Dermis microvascular lymphatic vessel endothelial cell (primary cell): ENCODE measurements around the gene WDR90. TPM values are rescaled to one million over a fixed set of nuclear protein-coding genes. Genes with fewer than 3 reads are reported as not detected.

Source experiments
- total RNA-seq: library from RNA; depleted of rRNA; stranded (reverse); fragments of >200 nt; gene quantifications from 2 replicates; pipeline ENCODE4 v1.2.1, GENCODE V29; 2014

Gene WDR90
- total RNA-seq, 1 donor from 2014 or later = 6.8 TPM

Other genes starting within 250 kb of the WDR90 start
- 11.4 and 19.2 TPM in 2 replicates for gene DECR2, start 247.5 kb upstream of the WDR90 start, total RNA-seq
- gene RAB11FIP3, start 223.7 kb upstream of the WDR90 start, total RNA-seq = 19.0 and 48.9 TPM in 2 replicates
- 18.9 and 31.5 TPM in 2 replicates for gene CAPN15, start 121.7 kb upstream of the WDR90 start, total RNA-seq
- gene PRR35, start 89.0 kb upstream of the WDR90 start, total RNA-seq = not detected in 2 replicates
- gene NHLRC4, start 82.4 kb upstream of the WDR90 start, total RNA-seq = 1.3 and 3.0 TPM in 2 replicates
- gene PIGQ, start 79.4 kb upstream of the WDR90 start, total RNA-seq = 12.3 and 28.8 TPM in 2 replicates
- 9.2 and 12.9 TPM in 2 replicates for gene RAB40C, start 59.3 kb upstream of the WDR90 start, total RNA-seq
- under 0.01 and 0.13 TPM in 2 replicates for gene WFIKKN1, start 18.4 kb upstream of the WDR90 start, total RNA-seq
- 59.4 and 76.7 TPM in 2 replicates for gene METTL26, start 13.1 kb upstream of the WDR90 start, total RNA-seq
- gene MCRIP2, start 7.5 kb upstream of the WDR90 start, total RNA-seq = 9.8 and 10.1 TPM in 2 replicates
- 23.5 and 33.8 TPM in 2 replicates for gene RHOT2, start 18.8 kb downstream of the WDR90 start, total RNA-seq
- 0.13 and 0.25 TPM in 2 replicates for gene RHBDL1, start 26.3 kb downstream of the WDR90 start, total RNA-seq
- 78.6 and 85.8 TPM in 2 replicates for gene STUB1, start 31.0 kb downstream of the WDR90 start, total RNA-seq
- 16.6 and 35.4 TPM in 2 replicates for gene JMJD8, start 35.0 kb downstream of the WDR90 start, total RNA-seq
- gene WDR24, start 41.0 kb downstream of the WDR90 start, total RNA-seq = 1.9 and 3.9 TPM in 2 replicates
- under 0.01 TPM in 2 replicates for gene FBXL16, start 56.4 kb downstream of the WDR90 start, total RNA-seq
- 41.2 and 45.5 TPM in 2 replicates for gene METRN, start 65.8 kb downstream of the WDR90 start, total RNA-seq
- gene ANTKMT, start 71.8 kb downstream of the WDR90 start, total RNA-seq = 16.7 and 20.2 TPM in 2 replicates
- gene CCDC78, start 77.1 kb downstream of the WDR90 start, total RNA-seq = 0.26 and 0.76 TPM in 2 replicates
- 5.4 and 7.7 TPM in 2 replicates for gene HAGHL, start 77.7 kb downstream of the WDR90 start, total RNA-seq
- 23.2 and 34.6 TPM in 2 replicates for gene CIAO3, start 91.6 kb downstream of the WDR90 start, total RNA-seq
- gene MSLN, start 111.4 kb downstream of the WDR90 start, total RNA-seq = 0.25 and 0.39 TPM in 2 replicates
- 22.2 and 29.8 TPM in 2 replicates for gene RPUSD1, start 139.0 kb downstream of the WDR90 start, total RNA-seq
- 8.0 and 9.9 TPM in 2 replicates for gene CHTF18, start 139.3 kb downstream of the WDR90 start, total RNA-seq
- gene GNG13, start 151.4 kb downstream of the WDR90 start, total RNA-seq = not detected in 2 replicates